Activated T-cell treated with anti-CD3 and anti-CD28 coated beads, Interleukin-2, amount 50 U/mL, for 72 hours (primary cell): ENCODE data around the gene ARHGAP25. TPM values are rescaled to one million over a fixed set of nuclear protein-coding genes. Genes with fewer than 3 reads are reported as not detected.
A peak's percentile ranks its signal among the peaks of the same experiment; 100 is the strongest.

Experiments
- ATAC-seq, 2 donors: fragments of 150-1000 bp; cut with Tn5 transposase; replicated peaks in 1 of 2; 2 replicates each; pipeline ENCODE4 v1.10.0; 2021; ENCODE audit warnings: moderate library complexity in 2 of 2, mild to moderate bottlenecking in 1 of 2
- DNase-seq, 2 donors: peaks; one replicate each; pipeline ENCODE4 v3.0.0; 2021 to 2022; ENCODE audit warnings: mixed read lengths in 1 of 2
- H3K27ac Mint-ChIP-seq: one replicate; pipeline ENCODE4 v1.8.0; 2022; ENCODE audit warnings: mild to moderate bottlenecking, moderate library complexity, mixed read lengths
- H3K27me3 Mint-ChIP-seq: one replicate; pipeline ENCODE4 v1.8.0; 2022; ENCODE audit warnings: low read depth, mixed read lengths
- H3K36me3 Mint-ChIP-seq, 2 donors: one replicate each; pipeline ENCODE4 v1.8.0; 2022; ENCODE audit warnings: mixed read lengths in 2 of 2, mild to moderate bottlenecking in 1 of 2; ENCODE audit not compliant: insufficient read depth in 2 of 2
- H3K4me1 Mint-ChIP-seq: one replicate; pipeline ENCODE4 v1.8.0; 2022; ENCODE audit warnings: low read depth, mixed read lengths
- H3K4me3 Mint-ChIP-seq, 2 donors: one replicate each; pipeline ENCODE4 v1.8.0; 2022; ENCODE audit warnings: mild to moderate bottlenecking in 2 of 2, mixed read lengths in 2 of 2, moderate library complexity in 2 of 2
- H3K9me3 Mint-ChIP-seq, 2 donors: one replicate each; pipeline ENCODE4 v1.8.0; 2022; ENCODE audit warnings: mixed read lengths in 2 of 2
- total RNA-seq, 2 donors: library from RNA; stranded (reverse); gene quantifications; one replicate each; pipeline ENCODE4 v1.2.3, GENCODE V29; 2022

ARHGAP25 gene
- total RNA-seq, 2 donors from 2014 or later: 38.3 to 49.5 TPM

- peak in 1 of 2 donors; percentile 1 for DNase-seq
- Mint-ChIP-seq H3K36me3 (peaks cover 5 to 25% of the 10 kb centered on the region in 2 donors), H3K4me3 (no peak overlapping the region), H3K9me3 (no peaks in the 10 kb centered on the region), H3K27me3 (no peaks in the 10 kb centered on the region), H3K4me1 (peaks cover 90% of the 10 kb centered on the region), H3K27ac (peak overlapping the region; percentile 94)
- no peak for ATAC-seq
These were observed 16.2 kb downstream of the ARHGAP25 start for GRCh38 chr2:68750592-68751396.

DNA sequence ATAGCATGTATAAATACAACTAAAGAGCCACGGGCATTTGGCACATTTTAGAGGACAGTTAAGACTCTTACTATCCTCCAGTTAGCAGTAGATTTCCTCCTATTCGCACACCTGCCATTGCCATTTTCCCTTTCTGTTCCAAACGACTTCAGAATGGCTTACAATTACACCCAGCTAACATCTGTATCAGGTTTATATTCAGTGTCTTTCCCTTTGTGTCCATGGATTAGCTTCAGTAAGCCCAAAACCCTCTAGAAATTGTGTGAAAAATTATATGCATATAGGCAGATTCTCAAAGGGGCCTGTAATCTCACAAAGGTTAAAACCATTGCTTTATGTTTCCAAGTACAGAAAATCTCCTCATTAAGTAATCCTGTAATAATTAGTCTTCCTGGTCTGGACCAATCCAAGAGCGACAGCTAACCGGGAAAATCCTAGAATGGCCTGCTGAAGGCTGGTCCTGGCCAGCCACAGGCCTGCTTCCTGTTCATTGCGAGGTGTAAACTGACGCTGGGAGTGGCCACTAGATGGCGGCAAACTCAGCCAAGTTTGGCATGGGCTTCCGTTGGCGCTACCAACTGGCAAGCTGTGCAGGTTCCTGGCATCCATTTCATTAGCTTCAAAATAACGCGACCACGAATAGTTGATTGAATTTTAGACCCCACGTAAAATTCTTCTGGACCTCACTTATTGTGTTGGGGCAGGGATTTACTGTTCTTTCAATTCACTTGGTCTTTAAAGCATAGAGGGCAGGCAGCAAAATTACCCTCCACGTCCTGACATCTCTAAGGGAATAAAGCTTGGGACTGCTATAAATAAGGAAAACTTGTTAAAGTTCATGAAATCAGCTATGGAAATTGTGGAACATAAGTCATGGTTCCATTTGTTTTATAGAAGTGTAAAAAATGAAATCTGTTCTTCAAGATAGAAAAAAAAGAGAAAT is 17.1 kb downstream of the ARHGAP25 start:
- H3K4me1 Mint-ChIP-seq: peaks cover 88% of the 10 kb centered on the region
- peak overlapping the region; percentile 94 for H3K27ac Mint-ChIP-seq
- H3K27me3 Mint-ChIP-seq: no peaks in the 10 kb centered on the region
- DNase-seq: peak; percentile 90 to 91
- ATAC-seq: peak; percentile 92 to 93
- H3K4me3 Mint-ChIP-seq: peak overlapping the region; percentile 55 to 71
- H3K9me3 Mint-ChIP-seq: peaks cover 4% of the 10 kb centered on the region in 2 donors
- H3K36me3 Mint-ChIP-seq: peaks cover 10 to 25% of the 10 kb centered on the region in 2 donors

DNA sequence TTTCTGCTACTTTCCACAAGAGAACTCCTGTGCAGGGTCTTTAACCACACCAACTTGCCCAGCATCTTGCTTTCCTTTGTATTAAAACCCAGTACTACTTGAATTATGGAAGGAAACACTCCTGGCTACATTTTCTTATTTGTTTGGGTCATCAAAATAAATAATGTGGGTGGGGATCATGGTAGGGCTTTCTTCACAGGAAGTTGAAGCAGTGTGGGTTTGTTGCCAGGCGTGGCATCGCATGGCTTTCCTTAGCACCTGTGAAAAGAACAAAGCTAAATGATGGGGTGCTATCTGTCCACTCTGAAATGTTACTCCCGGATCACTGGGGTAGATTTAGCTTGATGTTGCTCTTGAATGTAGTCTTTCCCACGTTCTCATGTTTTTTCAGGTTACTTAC is 18.7 kb downstream of the ARHGAP25 start:
- H3K4me3 Mint-ChIP-seq: peak overlapping the region; percentile 65 to 93
- H3K9me3 Mint-ChIP-seq: peaks cover 7% of the 10 kb centered on the region in 2 donors
- peak overlapping the region; percentile 99 for H3K27ac Mint-ChIP-seq
- peaks cover 16 to 39% of the 10 kb centered on the region in 2 donors for H3K36me3 Mint-ChIP-seq
- no peaks in the 10 kb centered on the region for H3K27me3 Mint-ChIP-seq
- no peak for ATAC-seq
- DNase-seq: peak in 1 of 2 donors; percentile 14
- peaks cover 86% of the 10 kb centered on the region for H3K4me1 Mint-ChIP-seq

- peak overlapping the region; percentile 37 to 39 for H3K4me3 Mint-ChIP-seq
- ATAC-seq: no peak
- peaks cover 91% of the 10 kb centered on the region for H3K4me1 Mint-ChIP-seq
- no peaks in the 10 kb centered on the region for H3K27me3 Mint-ChIP-seq
- H3K27ac Mint-ChIP-seq: peak overlapping the region; percentile 96
- H3K36me3 Mint-ChIP-seq: peaks cover 20 to 42% of the 10 kb centered on the region in 2 donors
- peaks cover 7% of the 10 kb centered on the region in 2 donors for H3K9me3 Mint-ChIP-seq
- no peak for DNase-seq
These were observed 20.5 kb downstream of the ARHGAP25 start for GRCh38 chr2:68755071-68755470.

DNA sequence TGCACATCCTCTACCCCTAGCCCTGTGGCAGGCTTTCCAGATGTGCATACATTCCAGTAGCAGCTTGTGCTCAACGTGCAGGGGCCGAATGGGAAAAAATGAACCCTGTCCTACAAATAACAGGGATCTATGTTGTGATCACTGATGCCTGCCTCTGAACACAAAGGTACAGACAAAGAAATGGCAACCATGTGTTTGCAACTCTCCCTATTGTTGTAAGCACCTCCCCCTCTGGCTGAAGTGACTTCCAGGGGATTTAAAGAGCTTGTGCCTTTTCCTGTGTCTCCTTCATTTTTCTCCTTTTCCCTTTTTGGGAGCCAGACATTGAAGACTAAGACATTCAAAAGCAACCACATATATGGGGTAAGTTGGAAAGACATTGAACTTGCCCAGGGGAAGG is 21.6 kb downstream of the ARHGAP25 start:
- DNase-seq (no peak), ATAC-seq (no peak)
- Mint-ChIP-seq H3K27ac (peak overlapping the region; percentile 98), H3K4me3 (peak overlapping the region; percentile 6 to 77), H3K27me3 (no peaks in the 10 kb centered on the region), H3K4me1 (peaks cover 93% of the 10 kb centered on the region), H3K9me3 (peaks cover 7% of the 10 kb centered on the region in 2 donors), H3K36me3 (peaks cover 20 to 42% of the 10 kb centered on the region in 2 donors)

DNA sequence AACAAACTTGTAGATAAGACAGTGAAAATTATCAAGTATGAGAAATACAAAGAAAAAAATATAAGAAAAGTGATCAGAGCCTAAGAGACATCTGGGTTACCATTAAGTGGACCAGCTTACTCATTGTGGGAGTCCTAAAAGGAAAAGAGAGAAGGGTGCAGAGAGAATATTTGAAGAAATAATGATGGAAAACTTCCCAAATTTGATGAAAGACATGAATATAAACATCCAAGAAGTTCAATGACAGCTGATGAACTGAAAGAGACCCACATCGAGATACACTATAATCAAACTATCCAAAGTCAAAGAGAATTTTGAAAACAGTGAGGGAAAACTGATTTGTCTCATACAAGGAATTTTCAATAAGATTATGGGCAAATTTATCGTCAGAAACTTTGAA is 22.5 kb downstream of the ARHGAP25 start:
- H3K4me1 Mint-ChIP-seq: peaks cover 93% of the 10 kb centered on the region
- DNase-seq (no peak), ATAC-seq (no peak)
- H3K27ac Mint-ChIP-seq: peak overlapping the region; percentile 98
- H3K9me3 Mint-ChIP-seq: peaks cover 7% of the 10 kb centered on the region in 2 donors
- peaks cover 20 to 42% of the 10 kb centered on the region in 2 donors for H3K36me3 Mint-ChIP-seq
- H3K4me3 Mint-ChIP-seq: peak overlapping the region in 1 of 2 donors; percentile 77
- no peaks in the 10 kb centered on the region for H3K27me3 Mint-ChIP-seq

DNA sequence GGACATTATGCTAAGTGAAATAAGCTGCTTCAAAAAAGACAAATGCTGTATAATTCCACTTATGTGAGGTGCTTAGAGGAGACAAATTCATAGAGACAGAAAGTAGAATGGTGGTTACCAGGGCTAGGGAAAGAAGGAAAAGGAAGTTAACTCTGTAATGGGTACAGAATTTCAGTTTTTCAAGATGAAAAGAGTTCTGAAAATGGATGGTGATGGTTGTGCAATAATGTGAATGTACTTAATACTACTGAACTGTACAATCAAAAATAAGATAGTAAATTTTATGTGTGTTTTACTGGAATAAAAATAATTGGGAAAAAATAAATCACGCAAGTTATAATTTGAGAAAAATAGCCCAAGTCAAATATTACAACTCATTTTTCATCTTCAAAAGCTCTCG is 27.5 kb downstream of the ARHGAP25 start:
- peak overlapping the region; percentile 51 to 78 for H3K4me3 Mint-ChIP-seq
- DNase-seq: no peak
- H3K36me3 Mint-ChIP-seq: peaks cover 7 to 15% of the 10 kb centered on the region in 2 donors
- no peak for ATAC-seq
- peaks cover 98% of the 10 kb centered on the region for H3K4me1 Mint-ChIP-seq
- peaks cover 0 to 4% of the 10 kb centered on the region in 2 donors for H3K9me3 Mint-ChIP-seq
- H3K27me3 Mint-ChIP-seq: no peaks in the 10 kb centered on the region
- peak overlapping the region; percentile 82 for H3K27ac Mint-ChIP-seq

GRCh38 chr2:68762665-68763064 is 28.1 kb downstream of the ARHGAP25 start:
- H3K36me3 Mint-ChIP-seq: peaks cover 5 to 9% of the 10 kb centered on the region in 2 donors
- peak overlapping the region; percentile 82 for H3K27ac Mint-ChIP-seq
- H3K4me3 Mint-ChIP-seq: peak overlapping the region; percentile 51 to 78
- no peaks in the 10 kb centered on the region for H3K27me3 Mint-ChIP-seq
- ATAC-seq: peak; percentile 15 to 19
- H3K9me3 Mint-ChIP-seq: peaks cover 0 to 4% of the 10 kb centered on the region in 2 donors
- DNase-seq: no peak
- peaks cover 100% of the 10 kb centered on the region for H3K4me1 Mint-ChIP-seq

DNA sequence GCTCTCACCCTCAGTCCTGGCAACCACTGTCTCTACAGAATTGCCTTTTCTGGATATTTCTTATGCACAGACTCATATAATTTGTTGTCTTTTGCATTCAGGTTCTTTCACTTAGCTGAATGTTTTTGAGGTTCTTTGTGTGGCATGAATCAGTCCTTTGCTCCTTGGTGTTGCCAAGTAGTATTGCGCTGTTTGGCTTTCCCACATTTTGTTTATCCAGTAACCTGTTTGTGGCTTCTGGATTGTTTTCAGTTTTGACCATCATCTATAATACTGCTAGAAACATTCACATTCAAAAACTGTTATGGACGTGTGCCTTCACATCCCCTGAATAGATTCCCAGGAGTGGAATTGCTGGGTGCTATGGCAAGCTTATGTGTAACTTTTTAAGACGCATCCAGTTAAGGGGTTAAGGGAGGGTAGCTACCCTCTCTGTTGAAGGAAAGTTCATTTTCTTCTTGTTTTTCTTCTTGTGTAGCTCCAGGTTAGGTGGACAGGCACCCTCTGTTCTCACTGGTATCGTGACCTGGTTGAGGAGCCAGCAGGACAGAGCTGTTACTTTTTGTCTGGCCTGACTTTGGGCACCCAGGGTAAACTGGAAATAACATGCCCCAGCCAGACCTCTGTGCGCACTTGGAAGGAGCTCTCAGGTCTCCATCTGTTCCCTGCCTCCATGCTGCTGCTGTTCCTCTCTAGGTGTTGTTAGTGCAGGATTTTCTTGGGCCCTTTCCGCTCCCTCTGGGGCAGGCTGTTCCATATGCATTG is 29.6 kb downstream of the ARHGAP25 start:
- Mint-ChIP-seq H3K27ac (peak overlapping the region; percentile 89), H3K27me3 (no peaks in the 10 kb centered on the region), H3K4me3 (peak overlapping the region; percentile 77 to 88), H3K4me1 (peaks cover 100% of the 10 kb centered on the region), H3K36me3 (no peaks in the 10 kb centered on the region), H3K9me3 (no peaks in the 10 kb centered on the region)
- DNase-seq (no peak), ATAC-seq (no peak)

DNA sequence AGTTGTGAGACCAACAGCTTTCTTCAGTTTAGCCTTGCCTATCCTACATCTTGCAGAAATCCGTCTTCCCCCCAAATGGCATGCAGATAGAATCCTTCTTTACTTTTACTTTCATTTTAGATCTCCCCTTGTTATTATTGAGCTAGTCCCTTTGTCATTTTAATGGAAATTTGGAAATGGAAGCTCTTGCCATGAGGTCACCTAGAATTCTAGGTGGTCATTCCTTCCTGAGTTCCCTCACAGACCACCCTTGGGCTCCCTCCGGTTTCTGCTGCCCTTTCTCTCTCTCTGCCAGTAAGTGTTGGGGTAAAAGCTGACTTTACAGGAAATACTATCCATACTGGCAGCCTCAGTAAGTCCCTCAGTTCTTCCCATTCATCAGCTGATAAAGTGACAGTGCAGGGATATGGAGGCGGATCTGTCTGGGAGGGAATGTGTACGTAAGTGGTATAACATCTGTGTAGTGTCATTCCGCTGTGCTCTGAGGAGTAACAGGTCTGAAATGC is 30.2 kb downstream of the ARHGAP25 start:
- ATAC-seq (no peak), DNase-seq (no peak)
- H3K4me3 Mint-ChIP-seq: peak overlapping the region; percentile 77 to 88
- no peaks in the 10 kb centered on the region for H3K36me3 Mint-ChIP-seq
- H3K27me3 Mint-ChIP-seq: no peaks in the 10 kb centered on the region
- peak overlapping the region; percentile 89 for H3K27ac Mint-ChIP-seq
- H3K9me3 Mint-ChIP-seq: no peaks in the 10 kb centered on the region
- H3K4me1 Mint-ChIP-seq: peaks cover 100% of the 10 kb centered on the region

- Mint-ChIP-seq H3K27me3 (no peaks in the 10 kb centered on the region), H3K4me3 (peak overlapping the region; percentile 77 to 88), H3K9me3 (no peaks in the 10 kb centered on the region), H3K4me1 (peaks cover 100% of the 10 kb centered on the region), H3K36me3 (no peaks in the 10 kb centered on the region), H3K27ac (peak overlapping the region; percentile 89)
- no peak for DNase-seq
- ATAC-seq: peak in 1 of 2 donors; percentile 6
These were observed 31.2 kb downstream of the ARHGAP25 start for GRCh38 chr2:68765739-68766375.

DNA sequence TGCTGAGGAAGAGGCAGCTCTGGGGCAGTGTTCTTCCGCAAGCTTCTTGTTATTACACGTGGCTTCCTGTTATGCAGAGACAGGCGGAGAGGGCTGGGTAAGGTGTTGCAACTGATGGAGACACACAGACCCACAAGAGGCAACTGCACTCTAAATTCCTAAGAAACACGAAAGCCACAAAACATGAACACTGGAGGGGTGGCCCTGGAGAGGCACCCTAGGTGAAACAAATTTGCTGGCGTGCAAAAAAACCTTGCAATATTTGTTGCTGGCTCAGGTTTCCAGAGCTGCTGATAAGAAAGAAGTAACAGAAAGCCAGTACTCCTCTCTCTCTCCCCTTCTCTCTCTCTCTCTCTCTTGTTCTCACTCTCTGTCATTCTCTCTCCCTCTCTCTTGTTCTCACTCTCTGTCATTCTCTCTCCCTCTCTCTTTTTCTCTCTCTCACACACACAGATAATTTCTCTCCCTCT is 31.8 kb downstream of the ARHGAP25 start:
- no peaks in the 10 kb centered on the region for H3K27me3 Mint-ChIP-seq
- DNase-seq: peak; percentile 75 to 78
- ATAC-seq: peak; percentile 72
- H3K27ac Mint-ChIP-seq: peak overlapping the region; percentile 89
- no peaks in the 10 kb centered on the region for H3K36me3 Mint-ChIP-seq
- H3K4me1 Mint-ChIP-seq: peaks cover 100% of the 10 kb centered on the region
- peak overlapping the region; percentile 77 to 88 for H3K4me3 Mint-ChIP-seq
- H3K9me3 Mint-ChIP-seq: no peaks in the 10 kb centered on the region
